OCI-LY1 (cell line): ENCODE measurements around the gene MYBL2.

ENCODE experiments used
- CTCF ChIP-seq: fragments of 200-600 bp; sonication (generic), shearing (Covaris generic); IDR thresholded peaks from 2 replicates; pipeline ENCODE4 v1.5.1; 2017; ENCODE audit warnings: mild to moderate bottlenecking, antibody characterized with exemption, low read length, moderate library complexity, mixed read lengths
- EZH2 ChIP-seq: fragments of 200-600 bp; sonication (generic), shearing (Covaris generic); IDR thresholded peaks from 2 replicates; pipeline ENCODE4 v1.8.0; 2017; ENCODE audit warnings: borderline replicate concordance, mixed run types, mild to moderate bottlenecking, antibody characterized with exemption, low read length, moderate library complexity, mixed read lengths

GRCh38 chr20:43720007-43720406, 53.1 kb downstream of the MYBL2 start:
- no peak for TF ChIP-seq CTCF
- TF ChIP-seq EZH2: no peak
